ENCODE data around the gene CREB3L2. TPM values are rescaled to one million over a fixed set of nuclear protein-coding genes. Genes with fewer than 3 reads are reported as not detected.

The CREB3L2 gene
- total RNA-seq, 3 donors from 2014 or later (not counting 1 experiment from before 2014, with no cell fraction given): 45.9 to 54.6 (median 52.5) TPM

GRCh38 chr7:137985897-137986251 lies 16.0 kb downstream of the CREB3L2 start:
- no peaks in the 10 kb centered on the region for H3K36me3 ChIP-seq (ENCODE audit: control insufficient read depth, insufficient read depth, low read length)
- peaks cover 8% of the 10 kb centered on the region for H3K9me3 ChIP-seq (ENCODE audit: control insufficient read depth, insufficient read depth, low read length)
- H3K27ac ChIP-seq (ENCODE audit: low read length): peak overlapping the region; percentile 60
- no peak for ATAC-seq
- Mint-ChIP-seq H3K4me1 (peaks cover 21 to 28% of the 10 kb centered on the region in 2 donors), H3K27me3 (ENCODE audit: low read depth in 2 of 2) (no peaks in the 10 kb centered on the region), H3K36me3 (no peaks in the 10 kb centered on the region), H3K9me3 (peaks cover 0 to 2% of the 10 kb centered on the region in 2 donors), H3K4me3 (no peak overlapping the region), H3K27ac (no peak overlapping the region)
- DNase-seq: no peak
- TF ChIP-seq CTCF (IDR thresholded peaks at IDR 0.05): no peak
- 68% methylated on average over 3 of the region's 3 CpGs for WGBS (ENCODE audit: insufficient coverage)
- intact Hi-C loops (cut with micrococcal nuclease): no loop called here
- no peak overlapping the region for H3K4me3 ChIP-seq (ENCODE audit: low read length)
- peaks cover 20% of the 10 kb centered on the region for H3K4me1 ChIP-seq (ENCODE audit: control insufficient read depth, insufficient read depth, low read length)
- no peaks in the 10 kb centered on the region for H3K27me3 ChIP-seq (ENCODE audit: control insufficient read depth, insufficient read depth, low read length)

DNA sequence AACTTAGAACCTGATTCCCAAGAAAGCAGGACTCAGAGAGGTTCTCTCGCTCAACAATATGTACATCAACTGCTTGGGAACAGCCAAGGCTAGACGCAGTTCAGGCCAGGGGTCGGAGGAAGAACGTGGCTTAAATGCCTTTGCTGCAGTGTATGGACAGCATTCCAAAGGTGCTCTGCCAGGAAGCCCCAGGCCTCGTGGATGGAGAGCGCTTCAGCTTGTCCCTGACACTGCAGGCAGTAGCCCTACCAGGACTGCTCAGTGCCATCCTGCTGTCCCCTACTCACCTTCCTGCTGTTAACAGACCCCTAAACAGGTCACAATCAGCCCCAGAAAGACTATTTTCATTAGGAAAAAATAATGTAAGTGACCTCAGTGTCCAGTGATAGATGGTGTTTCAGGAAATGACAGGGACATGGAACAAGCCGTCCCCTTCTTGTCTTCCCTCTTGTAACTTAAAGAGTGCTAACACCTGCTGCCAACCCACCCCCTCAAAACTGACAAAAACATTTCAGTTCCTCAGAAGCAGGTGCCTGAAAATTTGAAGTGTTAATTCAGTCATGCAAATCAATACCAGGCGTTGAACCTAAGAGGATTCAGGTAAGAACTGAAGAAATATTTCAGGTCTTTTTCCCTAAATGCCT lies 16.5 kb downstream of the CREB3L2 start:
- no peaks in the 10 kb centered on the region for H3K27me3 Mint-ChIP-seq (ENCODE audit: low read depth in 2 of 2)
- intact Hi-C loops (cut with micrococcal nuclease): no loop called here
- no peaks in the 10 kb centered on the region for H3K36me3 Mint-ChIP-seq
- peaks cover 8% of the 10 kb centered on the region for H3K9me3 ChIP-seq (ENCODE audit: control insufficient read depth, insufficient read depth, low read length)
- H3K27ac ChIP-seq (ENCODE audit: low read length): peak overlapping the region; percentile 63
- H3K4me1 ChIP-seq (ENCODE audit: control insufficient read depth, insufficient read depth, low read length): peaks cover 20% of the 10 kb centered on the region
- no peak for ATAC-seq
- no peaks in the 10 kb centered on the region for H3K27me3 ChIP-seq (ENCODE audit: control insufficient read depth, insufficient read depth, low read length)
- 91% methylated on average over 7 of the region's 8 CpGs for WGBS (ENCODE audit: insufficient coverage)
- H3K4me3 Mint-ChIP-seq: no peak overlapping the region
- no peak for TF ChIP-seq CTCF (IDR thresholded peaks at IDR 0.05)
- no peak overlapping the region for H3K4me3 ChIP-seq (ENCODE audit: low read length)
- H3K36me3 ChIP-seq (ENCODE audit: control insufficient read depth, insufficient read depth, low read length): no peaks in the 10 kb centered on the region
- H3K27ac Mint-ChIP-seq: no peak overlapping the region
- no peak for DNase-seq
- peaks cover 0 to 2% of the 10 kb centered on the region in 2 donors for H3K9me3 Mint-ChIP-seq
- peaks cover 23 to 31% of the 10 kb centered on the region in 2 donors for H3K4me1 Mint-ChIP-seq

DNA sequence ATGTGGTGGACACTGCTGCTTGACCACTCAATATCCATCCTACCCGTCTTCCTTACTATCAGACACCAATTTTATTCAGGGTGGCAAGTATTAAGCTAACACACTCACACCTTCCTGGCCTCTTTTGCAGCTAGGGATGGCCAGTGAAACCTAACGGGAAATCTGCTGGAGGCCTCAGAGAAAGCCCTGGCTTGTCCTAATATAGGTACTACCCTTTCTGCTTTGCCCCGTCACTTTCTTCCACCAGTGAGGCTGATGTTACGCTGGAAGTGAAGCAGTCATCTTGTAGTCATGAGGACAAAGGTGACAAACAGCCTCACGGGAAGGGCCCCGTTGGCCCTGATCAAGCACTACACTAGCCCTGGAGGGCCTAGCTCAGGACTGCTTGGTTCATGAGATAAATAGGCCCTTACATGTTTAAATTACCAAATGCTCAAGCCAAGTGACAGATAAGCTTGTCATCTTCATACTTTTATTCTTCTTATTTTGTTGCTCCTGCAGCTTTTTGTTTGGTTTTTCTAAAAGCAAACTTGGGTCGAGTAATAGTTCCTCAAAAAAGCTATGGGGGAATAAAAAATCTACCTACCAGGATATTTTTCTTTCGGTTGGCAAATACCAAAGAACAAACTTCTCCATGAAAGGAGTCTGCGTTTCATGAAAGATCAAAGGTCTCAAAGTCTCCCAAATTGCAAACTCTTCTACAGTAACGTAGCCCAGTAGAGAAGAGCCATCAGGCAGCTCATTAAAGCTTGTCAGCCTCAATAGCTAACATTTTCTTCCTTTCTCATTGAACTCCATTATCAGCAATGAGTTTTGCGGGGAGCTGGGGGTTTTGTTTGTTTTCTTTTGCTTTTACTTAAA lies 17.5 kb downstream of the CREB3L2 start:
- Mint-ChIP-seq H3K27ac (no peak overlapping the region), H3K27me3 (ENCODE audit: low read depth in 2 of 2) (no peaks in the 10 kb centered on the region), H3K36me3 (no peaks in the 10 kb centered on the region), H3K4me1 (peaks cover 23 to 34% of the 10 kb centered on the region in 2 donors), H3K4me3 (no peak overlapping the region), H3K9me3 (peaks cover 0 to 2% of the 10 kb centered on the region in 2 donors)
- Histone ChIP-seq H3K27ac (ENCODE audit: low read length) (peak overlapping the region; percentile 63), H3K36me3 (ENCODE audit: control insufficient read depth, insufficient read depth, low read length) (no peaks in the 10 kb centered on the region), H3K27me3 (ENCODE audit: control insufficient read depth, insufficient read depth, low read length) (no peaks in the 10 kb centered on the region), H3K4me3 (ENCODE audit: low read length) (no peak overlapping the region), H3K4me1 (ENCODE audit: control insufficient read depth, insufficient read depth, low read length) (peaks cover 20% of the 10 kb centered on the region), H3K9me3 (ENCODE audit: control insufficient read depth, insufficient read depth, low read length) (peaks cover 8% of the 10 kb centered on the region)
- WGBS (ENCODE audit: insufficient coverage): 95% methylated on average over 9 of the region's 11 CpGs
- no peak for TF ChIP-seq CTCF (IDR thresholded peaks at IDR 0.05)
- intact Hi-C loops (cut with micrococcal nuclease): no loop called here
- ATAC-seq (no peak), DNase-seq (no peak)

Data from natural killer cell (primary cell).